GM12892 (cell line): ENCODE results near the gene PRKAG2.

Experiments
- DNase-seq: peaks from one replicate; pipeline ENCODE4 v3.0.0; 2011; ENCODE audit not compliant: insufficient read length
- FAIRE-seq: peaks from 2 replicates; lab custom pipeline; 2011; peaks lifted over from hg19 to GRCh38; lab: Jason Lieb, UNC
- POLR2A ChIP-seq: IDR thresholded peaks from 2 replicates; pipeline ENCODE4 v1.6.1; 2011; ENCODE audit warnings: low read depth, low read length, control low read depth
- POLR2AphosphoS5 ChIP-seq: IDR thresholded peaks from 2 replicates; pipeline ENCODE4 v1.6.1; 2011; ENCODE audit warnings: low read depth, low read length, control low read depth
- TAF1 ChIP-seq: IDR thresholded peaks from 2 replicates; pipeline ENCODE4 v1.6.1; 2011; ENCODE audit warnings: low read depth, mild to moderate bottlenecking, control low read depth, low read length, borderline replicate concordance

The PRKAG2 gene

DNA sequence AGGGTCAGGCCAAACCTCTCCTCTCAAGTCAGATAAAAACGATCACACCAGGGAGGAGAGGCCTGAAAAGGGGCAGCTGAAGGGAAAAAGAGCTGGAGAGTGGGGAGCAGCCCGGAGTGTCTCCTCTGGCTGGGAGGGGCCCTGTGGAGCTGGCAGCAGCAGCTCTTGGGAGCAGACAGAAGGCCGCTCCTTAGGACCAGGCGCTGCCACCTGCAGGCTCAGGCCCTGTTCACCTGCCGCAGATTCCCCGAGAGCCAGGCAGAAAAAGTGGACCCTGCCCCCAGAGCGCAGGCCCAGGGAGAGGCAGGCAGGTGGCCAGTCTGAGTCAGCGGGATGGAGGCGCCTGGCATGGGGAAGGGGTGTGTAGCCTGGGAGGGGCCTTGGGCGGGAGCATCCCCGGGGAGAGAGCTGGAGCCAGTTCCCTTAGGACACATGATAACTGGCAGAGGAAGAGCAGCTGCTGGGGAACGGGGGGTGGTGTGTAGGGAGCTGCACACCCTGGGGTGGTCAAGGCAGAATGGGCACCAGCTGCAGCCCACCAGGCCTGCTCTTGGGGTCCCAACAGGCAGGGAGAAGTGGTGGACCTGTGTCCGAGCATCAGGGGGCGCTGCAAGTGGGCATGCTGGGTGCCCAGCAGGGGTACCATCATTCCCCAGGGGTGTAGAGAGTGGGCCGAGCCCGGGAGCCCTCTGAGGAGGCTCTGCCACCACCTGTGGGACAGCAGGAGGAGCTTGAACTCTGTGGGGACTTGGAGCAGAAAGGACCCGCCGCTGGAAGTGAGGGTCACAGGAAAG, 180.0 kb downstream of the PRKAG2 start:
- DNase-seq (no peak), FAIRE-seq (no peak)
- TF ChIP-seq TAF1: no peak
- no peak for TF ChIP-seq POLR2AphosphoS5
- no peak for TF ChIP-seq POLR2A

DNA sequence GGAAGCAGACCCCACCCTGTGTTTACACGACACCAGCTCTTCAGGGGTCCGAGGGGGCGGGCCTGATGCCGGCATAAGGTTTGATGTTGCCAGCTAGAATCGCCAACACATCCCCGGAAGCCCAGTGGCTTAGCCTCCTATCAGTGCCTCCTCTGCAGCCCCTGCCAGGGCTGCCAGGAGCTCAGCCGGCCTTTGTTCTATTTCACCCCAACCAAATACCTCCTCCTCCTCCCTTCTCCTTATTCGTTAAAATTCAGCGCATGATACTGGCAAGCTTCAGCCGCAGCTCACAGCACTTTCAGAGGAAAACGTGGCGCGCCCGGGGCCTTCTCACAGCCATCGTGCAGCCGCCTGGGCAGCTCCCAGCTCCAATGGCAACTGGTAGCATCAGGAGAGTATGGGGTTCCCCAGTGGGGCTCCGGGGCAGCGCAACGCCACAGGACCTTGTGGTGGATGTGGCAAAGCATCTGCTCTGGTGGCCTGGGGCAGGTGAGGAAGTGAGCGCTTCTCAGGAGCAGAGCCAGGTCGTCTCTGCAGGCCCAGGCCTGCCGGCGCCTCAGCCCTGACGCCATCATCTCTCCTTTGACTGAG, 180.9 kb downstream of the PRKAG2 start:
- TF ChIP-seq TAF1 (no peak), POLR2A (no peak), POLR2AphosphoS5 (no peak)
- DNase-seq (no peak), FAIRE-seq (no peak)

DNA sequence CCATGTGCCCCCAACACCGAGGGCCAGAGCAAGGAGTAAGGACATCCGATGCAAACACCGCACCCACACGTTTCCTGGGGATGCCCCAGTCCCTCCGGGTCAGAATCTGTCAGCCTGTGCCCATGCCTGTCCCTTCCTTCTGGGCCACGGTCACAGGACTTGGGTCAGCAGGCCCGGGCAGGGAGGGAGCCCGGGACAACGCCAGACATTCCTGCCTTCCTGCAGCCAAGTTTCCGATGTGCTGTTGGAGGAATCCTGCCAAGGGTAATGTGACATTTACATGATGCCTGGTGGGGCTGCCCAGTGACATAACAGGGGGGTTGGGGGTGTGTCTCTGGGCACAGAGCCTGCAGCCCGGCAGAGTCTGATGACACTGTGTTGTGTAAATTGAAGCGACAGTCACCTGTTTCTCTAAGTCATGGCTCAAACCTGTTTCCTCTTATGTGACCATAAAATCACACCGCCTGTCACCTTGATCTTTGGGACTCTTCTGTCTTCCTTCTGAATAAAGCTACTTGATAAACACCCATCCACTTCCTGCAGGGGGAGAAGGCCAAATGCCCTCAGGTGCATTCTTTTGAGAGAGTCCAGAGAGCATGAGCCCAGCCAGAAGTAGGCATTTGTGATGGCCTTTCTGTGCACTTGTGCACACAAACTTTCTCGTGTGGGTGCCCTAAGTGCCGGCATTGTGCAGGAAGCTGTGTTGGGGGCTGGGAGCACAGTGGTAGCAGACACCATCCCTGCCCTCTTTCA, 181.9 kb downstream of the PRKAG2 start:
- TF ChIP-seq TAF1: no peak
- FAIRE-seq: no peak
- DNase-seq: no peak

DNA sequence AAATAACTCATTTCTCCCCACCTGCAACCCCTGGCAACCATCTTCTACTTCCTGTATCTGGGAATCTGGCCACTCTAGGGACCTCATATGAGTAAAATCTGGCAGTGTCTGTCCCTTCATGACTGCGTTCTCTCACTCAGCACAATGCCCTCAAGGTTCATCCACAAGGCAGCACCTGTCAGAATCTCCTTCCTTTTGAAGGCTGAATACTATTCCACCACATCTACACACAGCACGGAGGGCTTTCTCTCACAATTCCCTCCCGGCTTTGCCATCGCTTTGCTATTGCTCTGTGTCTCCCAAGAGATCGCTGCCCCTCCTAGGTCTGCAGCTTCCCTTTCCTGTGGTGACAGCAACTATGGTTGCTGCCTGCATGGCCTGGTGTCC, 182.5 kb downstream of the PRKAG2 start:
- FAIRE-seq (no peak), DNase-seq (no peak)
- TF ChIP-seq TAF1 (no peak), POLR2A (no peak)

DNA sequence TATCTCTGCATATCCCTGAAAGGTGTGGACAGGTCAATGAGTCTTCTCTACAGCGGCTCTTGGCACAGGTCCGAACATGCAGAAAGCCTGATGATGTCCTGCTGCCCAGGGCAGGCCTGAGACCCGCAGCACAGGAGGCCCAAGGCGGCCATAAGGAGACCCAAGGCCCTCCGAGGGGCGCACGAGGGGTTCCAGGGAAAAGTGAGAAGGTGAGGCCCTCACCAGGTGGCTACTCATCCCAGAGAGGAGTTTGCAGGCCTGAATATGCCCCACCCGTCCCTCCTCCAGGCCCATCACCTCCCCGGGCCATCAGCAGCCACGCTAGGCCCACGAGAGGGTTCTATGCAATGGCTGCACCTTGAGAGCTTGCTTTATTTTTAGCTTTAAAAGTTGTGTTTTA, 183.8 kb downstream of the PRKAG2 start:
- TF ChIP-seq POLR2A (no peak), TAF1 (no peak), POLR2AphosphoS5 (no peak)
- DNase-seq (no peak), FAIRE-seq (no peak)

DNA sequence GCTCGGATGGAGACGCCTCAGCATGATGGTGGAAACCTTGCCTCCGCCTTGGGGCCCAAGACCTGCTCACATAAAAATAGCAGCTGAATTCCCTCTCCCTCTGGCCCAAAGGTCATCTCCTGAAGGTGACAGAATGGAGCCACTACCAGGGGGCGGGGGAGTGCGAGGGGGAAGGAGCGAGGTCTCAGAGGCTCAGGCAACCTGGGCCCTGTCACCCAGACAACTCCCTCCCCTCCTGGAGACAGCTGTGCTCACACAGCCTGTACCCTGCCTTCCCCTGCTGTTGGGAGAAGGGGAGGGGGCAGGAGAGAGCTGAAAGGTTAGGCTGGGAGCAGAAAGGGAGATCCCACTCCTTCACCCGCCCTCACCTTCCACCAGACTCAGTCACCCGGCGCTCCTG, 184.2 kb downstream of the PRKAG2 start:
- no peak for DNase-seq
- no peak for FAIRE-seq
- no peak for TF ChIP-seq POLR2AphosphoS5
- TF ChIP-seq TAF1: no peak
- TF ChIP-seq POLR2A: no peak

- DNase-seq: no peak
- FAIRE-seq: no peak
- TF ChIP-seq POLR2A: no peak
- no peak for TF ChIP-seq TAF1
- no peak for TF ChIP-seq POLR2AphosphoS5
Observed at GRCh38 chr7:151691449-151691848, 185.5 kb downstream of the PRKAG2 start.

DNA sequence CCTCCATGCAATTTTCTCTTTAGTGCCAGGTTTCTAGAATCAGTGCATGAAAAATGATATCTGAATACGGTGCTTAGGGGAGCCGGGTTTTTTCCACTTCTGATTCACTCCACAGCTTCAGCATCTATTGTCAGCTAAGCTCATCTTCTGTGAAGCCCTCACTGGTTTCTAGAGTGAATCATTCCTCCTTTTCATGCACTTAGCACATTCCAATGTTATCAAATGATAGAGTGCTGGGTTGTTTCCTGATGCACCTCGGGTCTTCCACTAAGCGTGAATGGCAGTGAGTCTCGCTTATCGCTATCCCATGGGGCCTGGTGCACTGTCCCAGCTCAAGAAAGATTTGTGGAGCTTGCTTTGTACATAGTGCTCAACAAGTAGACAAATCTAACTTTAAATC, 186.3 kb downstream of the PRKAG2 start:
- FAIRE-seq: no peak
- DNase-seq: no peak
- no peak for TF ChIP-seq POLR2AphosphoS5
- no peak for TF ChIP-seq POLR2A
- no peak for TF ChIP-seq TAF1

- FAIRE-seq: no peak
- no peak for TF ChIP-seq TAF1
- TF ChIP-seq POLR2AphosphoS5: no peak
- TF ChIP-seq POLR2A: no peak
- DNase-seq: no peak
Observed at GRCh38 chr7:151689196-151689971, 187.5 kb downstream of the PRKAG2 start.

DNA sequence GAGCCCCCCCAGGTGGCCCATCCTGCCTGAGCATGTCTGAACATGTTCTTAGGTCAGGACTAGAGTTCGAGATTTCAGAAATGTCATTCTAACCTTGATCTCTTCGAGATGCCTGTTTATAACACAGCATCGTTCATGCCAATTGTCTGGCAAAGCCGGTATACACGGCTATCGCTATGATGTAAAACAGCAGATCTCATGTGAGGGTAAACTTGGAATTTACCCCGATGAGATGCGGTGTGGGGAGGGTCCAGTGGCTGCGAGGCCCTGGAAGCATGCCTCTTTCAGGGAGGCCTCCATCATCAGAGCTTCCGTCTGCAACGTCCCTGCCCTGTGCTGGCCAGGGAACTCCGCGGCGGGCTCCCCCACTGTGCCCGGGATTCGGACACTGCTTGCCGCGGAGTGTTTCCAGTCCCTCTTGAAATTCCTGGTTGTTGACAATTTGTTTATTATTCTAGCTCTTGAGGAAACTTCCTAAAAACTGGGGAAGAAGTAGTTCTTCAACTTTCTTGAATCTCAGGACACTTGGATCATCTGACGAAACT, 188.6 kb downstream of the PRKAG2 start:
- DNase-seq (no peak), FAIRE-seq (no peak)
- TF ChIP-seq POLR2AphosphoS5 (no peak), TAF1 (no peak), POLR2A (no peak)

GRCh38 chr7:151687523-151688235, 189.2 kb downstream of the PRKAG2 start:
- DNase-seq (no peak), FAIRE-seq (no peak)
- TF ChIP-seq TAF1 (no peak), POLR2AphosphoS5 (no peak), POLR2A (no peak)
